GM12878 (cell line): ENCODE measurements around the gene PAF1.

Source experiments
- ATF7 ChIP-seq: fragments of 450-650 bp; IDR thresholded peaks from 2 replicates; pipeline ENCODE4 v1.6.1; 2016; ENCODE audit warnings: low read depth, mild to moderate bottlenecking
- E2F4 ChIP-seq: IDR thresholded peaks from 2 replicates; pipeline ENCODE4 v1.6.1; 2012; ENCODE audit warnings: low read depth, low read length, improper control_type of control experiment
- MXI1 ChIP-seq: fragments of 150-350 bp; IDR thresholded peaks from 2 replicates; pipeline ENCODE4 v1.6.1; 2011; ENCODE audit warnings: low read depth, mild to moderate bottlenecking, inconsistent platforms, low read length, improper control_type of control experiment
- POLR2AphosphoS5 ChIP-seq: IDR thresholded peaks from 2 replicates; pipeline ENCODE4 v1.6.1; 2011; ENCODE audit warnings: mild to moderate bottlenecking, low read length, inconsistent platforms
- RBBP5 ChIP-seq: fragments of 200-600 bp; sonication (generic); conservative IDR thresholded peaks from 2 replicates; pipeline ENCODE4 v1.6.1; 2016
- SUZ12 ChIP-seq: fragments of 200-600 bp; sonication (generic); IDR thresholded peaks from one replicate; pipeline ENCODE4 v1.6.1; 2018; ENCODE audit warnings: antibody characterized with exemption, mild to moderate bottlenecking; ENCODE audit not compliant: unreplicated experiment
- TCF7 ChIP-seq: IDR thresholded peaks from 2 replicates; pipeline ENCODE4 v1.6.1; 2014; ENCODE audit warnings: antibody characterized with exemption, borderline replicate concordance
- TF ChIP-seq, protein P1 (sequence below), 3 experiments: IDR thresholded peaks in 2 of 3; conservative IDR thresholded peaks in 1 of 3; 2 replicates each; pipeline ENCODE4 v1.5.1; 2011; ENCODE audit warnings: low read depth in 3 of 3, low read length in 3 of 3, mild to moderate bottlenecking in 3 of 3, control low read depth in 2 of 3, moderate library complexity in 2 of 3, inconsistent platforms in 1 of 3, mixed read lengths in 1 of 3; ENCODE audit not compliant: control insufficient read depth in 2 of 3, insufficient read depth in 1 of 3; ENCODE audit errors: extremely low read depth in 1 of 3
- TF ChIP-seq, protein P2 (sequence below): IDR thresholded peaks from 2 replicates; pipeline ENCODE4 v1.6.1; 2012; ENCODE audit warnings: low read depth, low read length, improper control_type of control experiment

GRCh38 chr19:39363901-39364457 is 26.9 kb downstream of the PAF1 start:
- TF ChIP-seq, protein P1, sequence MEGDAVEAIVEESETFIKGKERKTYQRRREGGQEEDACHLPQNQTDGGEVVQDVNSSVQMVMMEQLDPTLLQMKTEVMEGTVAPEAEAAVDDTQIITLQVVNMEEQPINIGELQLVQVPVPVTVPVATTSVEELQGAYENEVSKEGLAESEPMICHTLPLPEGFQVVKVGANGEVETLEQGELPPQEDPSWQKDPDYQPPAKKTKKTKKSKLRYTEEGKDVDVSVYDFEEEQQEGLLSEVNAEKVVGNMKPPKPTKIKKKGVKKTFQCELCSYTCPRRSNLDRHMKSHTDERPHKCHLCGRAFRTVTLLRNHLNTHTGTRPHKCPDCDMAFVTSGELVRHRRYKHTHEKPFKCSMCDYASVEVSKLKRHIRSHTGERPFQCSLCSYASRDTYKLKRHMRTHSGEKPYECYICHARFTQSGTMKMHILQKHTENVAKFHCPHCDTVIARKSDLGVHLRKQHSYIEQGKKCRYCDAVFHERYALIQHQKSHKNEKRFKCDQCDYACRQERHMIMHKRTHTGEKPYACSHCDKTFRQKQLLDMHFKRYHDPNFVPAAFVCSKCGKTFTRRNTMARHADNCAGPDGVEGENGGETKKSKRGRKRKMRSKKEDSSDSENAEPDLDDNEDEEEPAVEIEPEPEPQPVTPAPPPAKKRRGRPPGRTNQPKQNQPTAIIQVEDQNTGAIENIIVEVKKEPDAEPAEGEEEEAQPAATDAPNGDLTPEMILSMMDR (IDR thresholded peaks at IDR 0.05 in 2 of 3, conservative IDR thresholded peaks at IDR 0.05 in 1 of 3; ENCODE audit: control insufficient read depth in 2 of 3, extremely low read depth in 1 of 3, insufficient read depth in 1 of 3, low read depth in 3 of 3, low read length in 3 of 3) = no peak
- TF ChIP-seq MXI1 (no peak), ATF7 (no peak), RBBP5 (no peak), E2F4 (no peak), SUZ12 (no peak), TCF7 (no peak), POLR2AphosphoS5 (no peak)
- TF ChIP-seq, protein P2, sequence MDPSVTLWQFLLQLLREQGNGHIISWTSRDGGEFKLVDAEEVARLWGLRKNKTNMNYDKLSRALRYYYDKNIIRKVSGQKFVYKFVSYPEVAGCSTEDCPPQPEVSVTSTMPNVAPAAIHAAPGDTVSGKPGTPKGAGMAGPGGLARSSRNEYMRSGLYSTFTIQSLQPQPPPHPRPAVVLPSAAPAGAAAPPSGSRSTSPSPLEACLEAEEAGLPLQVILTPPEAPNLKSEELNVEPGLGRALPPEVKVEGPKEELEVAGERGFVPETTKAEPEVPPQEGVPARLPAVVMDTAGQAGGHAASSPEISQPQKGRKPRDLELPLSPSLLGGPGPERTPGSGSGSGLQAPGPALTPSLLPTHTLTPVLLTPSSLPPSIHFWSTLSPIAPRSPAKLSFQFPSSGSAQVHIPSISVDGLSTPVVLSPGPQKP = no peak
